Keratinocyte (primary cell): ENCODE measurements around the gene GPR15LG.

ENCODE experiments used
- CTCF ChIP-seq, 3 experiments: IDR thresholded peaks in 1 of 3; conservative IDR thresholded peaks in 1 of 3; optimal IDR thresholded peaks in 1 of 3; 2 replicates in 2 of 3; 3 replicates in 1 of 3; pipeline versions ENCODE3 to v1.5.1; 2011; ENCODE audit warnings: low read length in 3 of 3, mild to moderate bottlenecking in 3 of 3, moderate library complexity in 2 of 3, control low read depth in 1 of 3, inconsistent platforms in 1 of 3; ENCODE audit not compliant: insufficient read depth in 2 of 3; ENCODE audit errors: extremely low read depth in 1 of 3
- EZH2 ChIP-seq: IDR thresholded peaks from one replicate; pipeline ENCODE4 v1.6.1; 2012; ENCODE audit warnings: inconsistent platforms, mild to moderate bottlenecking, low read length, moderate library complexity

DNA sequence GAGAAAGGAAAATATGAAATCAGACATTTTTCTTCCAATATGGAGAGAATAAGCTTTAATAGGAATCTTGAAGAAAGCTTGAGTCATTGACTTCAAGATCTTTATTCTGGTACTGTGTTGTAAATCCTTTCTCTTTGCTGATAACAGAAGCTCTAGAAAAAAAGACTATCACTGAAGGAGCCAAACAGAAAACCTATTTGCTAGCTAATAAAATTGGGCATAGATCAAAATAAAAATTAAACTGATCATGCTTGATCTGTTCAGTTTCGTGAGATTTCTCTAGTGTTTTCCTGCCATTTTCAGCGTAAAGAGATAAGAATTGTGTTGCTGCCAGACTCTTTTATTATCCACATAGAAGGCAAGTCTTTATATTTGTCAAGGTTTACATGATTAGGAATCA is 35.8 kb upstream of the GPR15LG start:
- TF ChIP-seq CTCF (optimal IDR thresholded peaks at IDR 0.05 in 1 of 3, IDR thresholded peaks at IDR 0.05 in 1 of 3, conservative IDR thresholded peaks at IDR 0.05 in 1 of 3; ENCODE audit: extremely low read depth in 1 of 3, insufficient read depth in 2 of 3, low read length in 3 of 3): no peak
- TF ChIP-seq EZH2: no peak
